A549 (cell line): Measurements from ENCODE around the gene SNORC. TPM values are rescaled to one million over a fixed set of nuclear protein-coding genes. Genes with fewer than 3 reads are reported as not detected.

Source experiments
- ATAC-seq, 2 experiments: fragments of 200-7000 bp in 1 of 2; fragments of >200 bp in 1 of 2; cut with Nextera tagmentation in 1 of 2; cut with Tn5 transposase in 1 of 2; 3 replicates each; pipeline versions ENCODE4 v1.8.0 to v1.9.1; 2018 to 2020; ENCODE audit warnings: mild to moderate bottlenecking in 1 of 2, moderate library complexity in 1 of 2
- CTCF ChIA-PET: fragments of 300-600 bp; sonication (Branson Sonifier 250); formaldehyde crosslinking; extraction: SDS; loops from one replicate; lab custom pipeline; 2021; ENCODE audit warnings: antibody characterized with exemption, inconsistent platforms; lab: Yijun Ruan, JAX
- POLR2A ChIA-PET: fragments of 350-600 bp; formaldehyde crosslinking; extraction: SDS; loops from one replicate; lab custom pipeline; 2021; ENCODE audit warnings: antibody characterized with exemption, inconsistent platforms; lab: Yijun Ruan, JAX
- DNase-seq, 2 experiments: peaks; one replicate each; pipeline versions ENCODE4 v3.0.0 to v3.0.0-alpha.2; 2011 to 2016; ENCODE audit warnings: low read depth in 1 of 2, low spot score in 1 of 2
- FAIRE-seq: peaks from 2 replicates; lab custom pipeline; 2011; peaks lifted over from hg19 to GRCh38; lab: Jason Lieb, UNC
- H3K27ac ChIP-seq, 2 experiments: fragments of >200 bp; sonication (Bioruptor Twin); formaldehyde crosslinking; 3 replicates each; pipeline ENCODE4 v1.5.1; 2016 to 2017
- H3K4me1 ChIP-seq: fragments of >200 bp; sonication (Bioruptor Twin); formaldehyde crosslinking; 3 replicates; pipeline ENCODE4 v1.6.1; 2016
- H3K4me2 ChIP-seq: fragments of >200 bp; sonication (Bioruptor Twin); formaldehyde crosslinking; 3 replicates; pipeline ENCODE4 v1.6.1; 2016
- H3K4me3 ChIP-seq: fragments of >200 bp; sonication (Bioruptor Twin); formaldehyde crosslinking; 3 replicates; pipeline ENCODE4 v1.5.1; 2016
- H3K9me3 ChIP-seq: fragments of >200 bp; sonication (Bioruptor Twin); formaldehyde crosslinking; 3 replicates; pipeline ENCODE4 v1.6.1; 2016
- BCL3 ChIP-seq: fragments of >200 bp; sonication (Bioruptor Twin); formaldehyde crosslinking; IDR thresholded peaks from 3 replicates; pipeline ENCODE4 v1.6.1; 2016
- CBX8 ChIP-seq: fragments of 200-600 bp; sonication (generic); IDR thresholded peaks from 2 replicates; pipeline ENCODE4 v1.6.1; 2016
- CHD2 ChIP-seq: fragments of 150-350 bp; IDR thresholded peaks from 2 replicates; pipeline ENCODE4 v1.6.1; 2014; ENCODE audit warnings: low read length; ENCODE audit not compliant: partially characterized antibody
- CTCF ChIP-seq: fragments of >200 bp; sonication (Bioruptor Twin); formaldehyde crosslinking; IDR thresholded peaks from 3 replicates; pipeline ENCODE4 v1.5.1; 2016
- HDAC2 ChIP-seq: fragments of 200-600 bp; sonication (generic); IDR thresholded peaks from 2 replicates; pipeline ENCODE4 v1.6.1; 2016
- HEYL ChIP-seq: fragments of 250-450 bp; sonication (Bioruptor Pico); IDR thresholded peaks from 2 replicates; pipeline ENCODE4 v1.8.0; 2021; ENCODE audit warnings: mild to moderate bottlenecking, moderate library complexity
- HOXB5 ChIP-seq: fragments of 250-450 bp; sonication (Bioruptor Pico); IDR thresholded peaks from 2 replicates; pipeline ENCODE4 v1.5.0; 2020; ENCODE audit warnings: mild to moderate bottlenecking, moderate library complexity
- KDM5A ChIP-seq: fragments of 200-600 bp; sonication (generic); IDR thresholded peaks from 2 replicates; pipeline ENCODE4 v1.6.1; 2016; ENCODE audit warnings: antibody characterized with exemption, mild to moderate bottlenecking
- MAX ChIP-seq: IDR thresholded peaks from 2 replicates; pipeline ENCODE4 v1.6.1; 2012
- MYC ChIP-seq: IDR thresholded peaks from 2 replicates; pipeline ENCODE4 v1.6.1; 2012; ENCODE audit warnings: mild to moderate bottlenecking, inconsistent platforms, low read length, improper control_type of control experiment, borderline replicate concordance
- NR3C1 ChIP-seq: fragments of >200 bp; sonication (Bioruptor Twin); formaldehyde crosslinking; IDR thresholded peaks from 3 replicates; pipeline ENCODE4 v1.6.1; 2017
- PBX3 ChIP-seq: IDR thresholded peaks from 2 replicates; pipeline ENCODE4 v1.6.1; 2012
- PHF8 ChIP-seq: fragments of 200-600 bp; sonication (generic); IDR thresholded peaks from 2 replicates; pipeline ENCODE4 v1.6.1; 2016; ENCODE audit warnings: low read depth, mild to moderate bottlenecking, antibody characterized with exemption, moderate library complexity, borderline replicate concordance
- RAD21 ChIP-seq, 2 experiments: fragments of >200 bp in 1 of 2; sonication (Bioruptor Twin) in 1 of 2; formaldehyde crosslinking in 1 of 2; IDR thresholded peaks in 1 of 2; conservative IDR thresholded peaks in 1 of 2; 2 replicates in 1 of 2; 3 replicates in 1 of 2; pipeline ENCODE4 v1.6.1; 2012 to 2018; ENCODE audit warnings: inconsistent platforms in 1 of 2
- SMC3 ChIP-seq: fragments of >200 bp; sonication (Bioruptor Twin); formaldehyde crosslinking; IDR thresholded peaks from 3 replicates; pipeline ENCODE4 v1.6.1; 2018; ENCODE audit warnings: inconsistent platforms
- SREBF2 ChIP-seq: fragments of 450-650 bp; IDR thresholded peaks from 2 replicates; pipeline ENCODE4 v1.6.1; 2014; ENCODE audit warnings: mild to moderate bottlenecking, moderate library complexity
- TP53 ChIP-seq: fragments of 250-450 bp; sonication (Bioruptor Pico); IDR thresholded peaks from 2 replicates; pipeline ENCODE4 v1.5.0; 2021; ENCODE audit warnings: mild to moderate bottlenecking, moderate library complexity
- USF2 ChIP-seq: fragments of 450-650 bp; IDR thresholded peaks from 2 replicates; pipeline ENCODE4 v1.6.1; 2014; ENCODE audit warnings: antibody characterized with exemption
- ZFP36 ChIP-seq: fragments of 450-650 bp; IDR thresholded peaks from 2 replicates; pipeline ENCODE4 v1.6.1; 2014; ENCODE audit warnings: borderline replicate concordance; ENCODE audit not compliant: partially characterized antibody
- ZSCAN20 ChIP-seq: fragments of 250-450 bp; sonication (Bioruptor Pico); IDR thresholded peaks from 2 replicates; pipeline ENCODE4 v1.8.0; 2022; ENCODE audit warnings: mild to moderate bottlenecking, moderate library complexity
- WGBS: methylation state at CpG from one replicate; pipeline ENCODE4 v1.1.6; 2017; ENCODE audit errors: missing lambda C conversion rate; 5-methylcytosine and 5-hydroxymethylcytosine counted together
- polyA plus RNA-seq, 4 experiments: library from polyadenylated mRNA; depleted of rRNA in 3 of 4; stranded (reverse); fragments of >200 nt; fragmentation: RNase III in 1 of 4; extraction: RNeasy Plus Mini Kit Qiagen cat#74134 plus additional on column Dnase treatment in 1 of 4; gene quantifications; 2 replicates in 3 of 4; 3 replicates in 1 of 4; pipeline ENCODE4 v1.2.3, GENCODE V29; 2011 to 2017

Gene SNORC
- polyA plus RNA-seq, 2 of the 4 experiments (the other 2 are of a cell fraction): 8.4 to 9.1 TPM

GRCh38 chr2:232866104-232866503, 4.0 kb upstream of the SNORC start:
- Histone ChIP-seq H3K4me2 (no peak overlapping the region), H3K4me1 (peaks cover 14% of the 10 kb centered on the region), H3K9me3 (no peaks in the 10 kb centered on the region)
- WGBS: 94% methylated on average over 4 of the region's 4 CpGs
- FAIRE-seq (no peak), DNase-seq (no peak), ATAC-seq (no peak)
- CTCF ChIA-PET: no interaction called here
- no peak for TF ChIP-seq HDAC2
- TF ChIP-seq SMC3: no peak
- TF ChIP-seq SREBF2: no peak
- TF ChIP-seq CTCF: no peak
- no peak for TF ChIP-seq NR3C1
- no peak for TF ChIP-seq USF2
- TF ChIP-seq BCL3: no peak
- TF ChIP-seq, all 56 proteins: peak for 0
- no peak overlapping the region for H3K4me3 ChIP-seq
- POLR2A ChIA-PET: no interaction called here
- H3K27ac ChIP-seq: peak overlapping the region in 1 of 2 experiments; percentile 6; a peak in 1 of 6 replicates

- TF ChIP-seq ZFP36 (no peak), CHD2 (no peak), PBX3 (no peak), MAX (no peak), BCL3 (no peak), PHF8 (no peak), MYC (no peak), KDM5A (no peak), ZSCAN20 (no peak), HOXB5 (no peak), NR3C1 (no peak), TP53 (no peak), RAD21 (conservative IDR thresholded peaks at IDR 0.05 in 1 of 2, IDR thresholded peaks at IDR 0.05 in 1 of 2) (no peak), HEYL (CRISPR knock-in tag) (no peak), SMC3 (no peak), CBX8 (no peak)
- 84% methylated on average over 15 of the region's 15 CpGs for WGBS
- FAIRE-seq: no peak
- Histone ChIP-seq H3K4me2 (no peak overlapping the region), H3K4me1 (peaks cover 13% of the 10 kb centered on the region), H3K27ac (peak overlapping the region in 1 of 2 experiments; percentile 97; a peak in 3 of 6 replicates), H3K9me3 (no peaks in the 10 kb centered on the region), H3K4me3 (no peak overlapping the region)
- no peak for DNase-seq
- peak; percentile 26 to 33; a peak in 2 of 6 replicates for ATAC-seq
- POLR2A ChIA-PET: no interaction called here
- CTCF ChIA-PET: interaction anchor here (0.8 to 1.2 kb wide), 3 partner anchors 12 to 16 kb away, joined by 3 to 4 read pairs (median 3); no protein-coding TSS in a partner anchor
These were observed 686 bp upstream of the SNORC start for GRCh38 chr2:232869138-232870017.
